Measurements from ENCODE around the gene STEAP1.

STEAP1 gene

DNA sequence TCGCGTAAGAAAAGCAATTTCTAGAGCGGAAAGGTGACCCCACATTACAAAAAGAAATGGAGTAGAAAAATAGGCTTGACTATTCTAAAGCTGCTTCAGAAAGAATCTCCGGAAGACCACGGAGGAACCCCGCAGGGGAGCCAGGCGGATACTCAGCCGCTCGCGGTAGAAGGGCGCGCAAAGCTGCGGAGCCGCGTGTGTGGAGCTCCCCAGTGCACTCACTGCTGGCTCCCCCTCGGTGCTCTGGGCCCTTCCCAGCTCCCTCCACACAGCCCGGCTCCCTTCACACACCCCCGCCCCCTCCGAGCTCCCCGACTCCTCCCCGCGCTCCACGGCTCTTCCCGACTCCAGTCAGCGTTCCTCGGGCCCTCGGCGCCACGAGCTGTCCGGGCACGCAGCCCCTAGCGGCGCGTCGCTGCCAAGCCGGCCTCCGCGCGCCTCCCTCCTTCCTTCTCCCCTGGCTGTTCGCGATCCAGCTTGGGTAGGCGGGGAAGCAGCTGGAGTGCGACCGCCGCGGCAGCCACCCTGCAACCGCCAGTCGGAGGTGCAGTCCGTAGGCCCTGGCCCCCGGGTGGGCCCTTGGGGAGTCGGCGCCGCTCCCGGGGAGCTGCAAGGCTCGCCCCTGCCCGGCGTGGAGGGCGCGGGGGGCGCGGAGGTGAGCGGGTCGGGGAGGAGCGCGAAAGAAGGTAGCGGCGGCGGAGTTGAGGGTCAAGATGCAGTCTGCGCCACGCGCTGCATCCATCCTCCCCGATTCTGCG lies 57.3 kb downstream of the STEAP1 start, which contains the start of gene STEAP2:
Gene STEAP2, plus strand, starts transcription at position 350 of the 758 bp plus-strand sequence. CDS start 13,343 bp downstream, outside the sequence.
- DNase-seq (ENCODE audit: low read depth, low spot score) = peak; percentile 90

DNA sequence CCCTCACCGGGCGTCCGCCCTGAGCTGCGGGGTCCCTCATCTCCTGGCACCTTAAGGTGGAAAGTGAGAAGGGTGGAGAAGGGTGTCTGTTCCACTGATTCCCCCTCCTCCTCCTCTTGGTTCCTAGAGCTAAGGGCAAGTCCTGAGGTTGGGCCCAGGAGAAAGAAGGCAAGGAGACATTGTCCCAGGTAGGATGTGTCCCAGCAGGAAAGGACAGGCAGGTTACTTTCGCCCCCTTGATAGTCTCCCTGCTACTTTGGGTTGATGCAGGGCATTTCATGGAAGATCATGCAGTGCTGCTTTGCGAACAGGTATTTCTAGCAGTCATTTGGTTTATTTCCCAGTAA lies 57.9 kb downstream of the STEAP1 start:
- DNase-seq (ENCODE audit: low read depth, low spot score) = no peak

DNA sequence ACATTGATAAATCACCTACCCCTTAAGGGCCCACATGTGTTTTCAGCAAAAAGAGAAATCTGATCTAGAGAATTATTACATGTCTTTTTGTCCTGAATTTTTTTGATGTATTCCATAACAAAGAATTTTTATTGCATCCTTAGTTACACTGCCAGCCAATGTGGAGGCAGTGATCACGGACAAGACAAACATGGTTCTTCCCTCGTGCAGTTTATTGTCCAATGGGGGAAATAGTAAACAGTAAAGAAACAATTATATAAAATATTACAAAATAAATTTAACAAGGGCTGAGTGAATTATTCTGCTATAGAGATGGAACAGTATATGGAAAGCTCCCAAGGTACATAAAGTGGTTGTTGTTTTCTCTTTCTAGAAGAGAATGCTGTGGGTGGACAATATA lies 59.3 kb downstream of the STEAP1 start:
- no peak for DNase-seq (ENCODE audit: low read depth, low spot score)

Measured in ELF-1 (cell line).